ENCODE results near the gene ASTN2.

DNA sequence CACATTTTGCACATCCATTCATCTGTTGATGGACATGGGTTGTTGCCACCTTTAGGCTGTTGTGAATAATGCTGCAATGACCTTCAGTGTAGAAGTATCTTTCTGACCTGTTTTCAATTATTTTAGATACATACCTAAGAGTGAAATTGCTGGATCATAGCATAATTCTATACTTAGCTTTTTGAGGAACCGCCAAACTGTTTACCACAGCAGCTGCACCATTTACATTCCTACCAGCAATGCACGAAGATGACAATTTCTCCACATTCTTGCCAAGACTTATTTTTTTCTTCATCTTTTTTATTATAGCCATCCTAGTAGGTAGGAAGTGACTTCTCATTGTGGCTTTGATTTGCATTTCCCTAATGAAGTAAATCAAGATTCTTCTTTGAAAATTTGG lies 36.5 kb upstream of the ASTN2 start:
- TF ChIP-seq, protein P1, sequence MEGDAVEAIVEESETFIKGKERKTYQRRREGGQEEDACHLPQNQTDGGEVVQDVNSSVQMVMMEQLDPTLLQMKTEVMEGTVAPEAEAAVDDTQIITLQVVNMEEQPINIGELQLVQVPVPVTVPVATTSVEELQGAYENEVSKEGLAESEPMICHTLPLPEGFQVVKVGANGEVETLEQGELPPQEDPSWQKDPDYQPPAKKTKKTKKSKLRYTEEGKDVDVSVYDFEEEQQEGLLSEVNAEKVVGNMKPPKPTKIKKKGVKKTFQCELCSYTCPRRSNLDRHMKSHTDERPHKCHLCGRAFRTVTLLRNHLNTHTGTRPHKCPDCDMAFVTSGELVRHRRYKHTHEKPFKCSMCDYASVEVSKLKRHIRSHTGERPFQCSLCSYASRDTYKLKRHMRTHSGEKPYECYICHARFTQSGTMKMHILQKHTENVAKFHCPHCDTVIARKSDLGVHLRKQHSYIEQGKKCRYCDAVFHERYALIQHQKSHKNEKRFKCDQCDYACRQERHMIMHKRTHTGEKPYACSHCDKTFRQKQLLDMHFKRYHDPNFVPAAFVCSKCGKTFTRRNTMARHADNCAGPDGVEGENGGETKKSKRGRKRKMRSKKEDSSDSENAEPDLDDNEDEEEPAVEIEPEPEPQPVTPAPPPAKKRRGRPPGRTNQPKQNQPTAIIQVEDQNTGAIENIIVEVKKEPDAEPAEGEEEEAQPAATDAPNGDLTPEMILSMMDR (IDR thresholded peaks at IDR 0.05; ENCODE audit: low read length) = no peak
- TF ChIP-seq EZH2 (IDR thresholded peaks at IDR 0.05; ENCODE audit: borderline replicate concordance, low read length) = no peak

All from OCI-LY1 (cell line).